Osteoblast (primary cell): ENCODE data around the gene RAPGEF3. TPM values are rescaled to one million over a fixed set of nuclear protein-coding genes. Genes with fewer than 3 reads are reported as not detected.

Source experiments
- DNase-seq: peaks from one replicate; pipeline ENCODE4 v3.0.0; 2011; ENCODE audit warnings: low spot score, mixed read lengths; ENCODE audit not compliant: insufficient read length; ENCODE audit errors: missing footprints
- H2AFZ ChIP-seq: 2 replicates; pipeline ENCODE4 v1.6.0; 2011; ENCODE audit warnings: mild to moderate bottlenecking, low read length
- H3K27ac ChIP-seq: 2 replicates; pipeline ENCODE4 v1.5.1; 2011; ENCODE audit warnings: mild to moderate bottlenecking, low read depth, low read length, moderate library complexity
- H3K27me3 ChIP-seq: 2 replicates; pipeline ENCODE4 v1.6.0; 2012; ENCODE audit warnings: mild to moderate bottlenecking, control low read depth, inconsistent platforms, low read length, moderate library complexity; ENCODE audit not compliant: insufficient read depth
- H3K36me3 ChIP-seq: 2 replicates; pipeline ENCODE4 v1.5.1; 2011; ENCODE audit warnings: mild to moderate bottlenecking, low read length, control low read depth, moderate library complexity; ENCODE audit not compliant: insufficient read depth
- H3K4me1 ChIP-seq: 2 replicates; pipeline ENCODE4 v1.5.1; 2011; ENCODE audit warnings: mild to moderate bottlenecking, low read length, control low read depth, moderate library complexity; ENCODE audit not compliant: insufficient read depth
- H3K4me2 ChIP-seq: 2 replicates; pipeline ENCODE4 v1.6.0; 2011; ENCODE audit warnings: mild to moderate bottlenecking, low read length; ENCODE audit not compliant: insufficient read depth
- H3K4me3 ChIP-seq: fragments of 200-600 bp; sonication (generic); 3 replicates; pipeline ENCODE4 v1.5.1; 2012; ENCODE audit warnings: mild to moderate bottlenecking, low read length, inconsistent platforms; ENCODE audit not compliant: insufficient read depth
- H3K79me2 ChIP-seq: 2 replicates; pipeline ENCODE4 v1.6.0; 2012; ENCODE audit warnings: mild to moderate bottlenecking, low read length, control low read depth, inconsistent platforms; ENCODE audit not compliant: insufficient read depth
- H3K9me3 ChIP-seq: 2 replicates; pipeline ENCODE4 v1.5.1; 2011; ENCODE audit warnings: low read depth, low read length, control low read depth
- H4K20me1 ChIP-seq: 2 replicates; pipeline ENCODE4 v1.6.0; 2012; ENCODE audit warnings: mild to moderate bottlenecking, low read length, control low read depth; ENCODE audit not compliant: insufficient read depth
- total RNA-seq: library from RNA; depleted of rRNA; stranded (reverse); fragments of >200 nt; gene quantifications from 2 replicates; pipeline ENCODE4 v1.2.3, GENCODE V29; 2012
- TF ChIP-seq, protein P1 (sequence below): IDR thresholded peaks from 2 replicates; pipeline ENCODE4 v1.5.1; 2011; ENCODE audit warnings: mild to moderate bottlenecking, low read depth, low read length, moderate library complexity; ENCODE audit errors: extremely low read depth

RAPGEF3 gene
- total RNA-seq, 1 donor: 4.3 TPM

DNA sequence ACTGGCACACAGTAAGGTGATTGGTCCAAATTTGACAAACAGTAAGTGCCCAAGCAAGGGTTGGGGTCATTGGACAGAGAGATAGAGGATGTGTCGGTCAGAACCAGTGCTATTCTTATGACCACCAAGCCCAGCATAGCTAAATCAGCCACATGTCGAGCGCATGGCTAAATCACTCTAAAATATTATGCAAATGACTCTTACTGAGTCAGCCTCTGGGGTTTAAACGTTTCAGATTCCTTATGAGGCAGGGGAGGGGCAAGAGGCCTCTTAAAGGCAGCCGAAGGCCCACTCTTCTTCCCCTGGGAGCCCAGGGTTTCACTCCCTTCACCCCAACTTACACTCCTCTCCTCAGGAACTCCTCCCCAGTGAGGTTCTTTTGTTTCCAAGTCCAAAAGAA, 32.8 kb downstream of the RAPGEF3 start:
- H3K27ac ChIP-seq: peak overlapping the region; percentile 56

DNA sequence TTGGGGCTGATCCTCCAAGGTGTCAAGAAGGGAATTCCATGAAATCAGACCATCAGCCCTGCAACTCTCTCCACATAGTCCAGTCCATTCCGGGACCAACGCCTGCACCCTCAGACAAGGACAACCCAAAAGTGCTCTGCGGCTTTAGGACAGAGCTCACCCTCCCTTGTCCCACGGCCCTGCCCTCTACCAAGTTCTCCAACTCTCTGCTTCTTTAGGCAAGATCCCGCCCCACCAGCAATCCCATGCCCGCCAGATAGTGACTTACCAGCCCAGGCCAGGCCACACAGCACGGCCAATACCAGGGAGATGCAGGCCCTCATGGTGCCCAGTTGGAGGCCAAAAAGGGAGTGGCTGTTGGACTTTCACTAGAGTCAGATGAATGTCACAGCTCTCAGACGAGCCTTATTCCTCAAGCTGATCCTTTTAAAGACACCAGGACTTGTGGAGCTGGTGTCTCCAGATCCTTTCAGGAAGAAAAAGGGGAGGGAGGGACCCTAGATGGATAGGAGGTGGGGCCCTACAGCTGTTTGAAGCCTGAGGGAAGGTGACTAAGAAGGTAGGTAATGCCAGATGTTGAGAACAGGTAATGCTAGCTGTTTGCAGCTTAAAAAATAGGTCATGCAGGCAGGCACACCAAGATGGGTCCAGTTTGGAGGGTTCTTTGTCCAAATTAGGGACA, 33.4 kb downstream of the RAPGEF3 start, which contains the start of gene ENDOU:
Gene ENDOU (minus strand): TSS at position 400 of the 682 bp plus-strand sequence. CDS start 77 bp downstream, at position 323.
- DNase-seq: peak; percentile 34
- H3K4me3 ChIP-seq: peak within 1 kb of the TSS; percentile 33
- no peaks in the 10 kb centered on the region for H4K20me1 ChIP-seq
- H3K4me1 ChIP-seq: peaks cover 43% of the 10 kb centered on the region
- TF ChIP-seq, protein P1, sequence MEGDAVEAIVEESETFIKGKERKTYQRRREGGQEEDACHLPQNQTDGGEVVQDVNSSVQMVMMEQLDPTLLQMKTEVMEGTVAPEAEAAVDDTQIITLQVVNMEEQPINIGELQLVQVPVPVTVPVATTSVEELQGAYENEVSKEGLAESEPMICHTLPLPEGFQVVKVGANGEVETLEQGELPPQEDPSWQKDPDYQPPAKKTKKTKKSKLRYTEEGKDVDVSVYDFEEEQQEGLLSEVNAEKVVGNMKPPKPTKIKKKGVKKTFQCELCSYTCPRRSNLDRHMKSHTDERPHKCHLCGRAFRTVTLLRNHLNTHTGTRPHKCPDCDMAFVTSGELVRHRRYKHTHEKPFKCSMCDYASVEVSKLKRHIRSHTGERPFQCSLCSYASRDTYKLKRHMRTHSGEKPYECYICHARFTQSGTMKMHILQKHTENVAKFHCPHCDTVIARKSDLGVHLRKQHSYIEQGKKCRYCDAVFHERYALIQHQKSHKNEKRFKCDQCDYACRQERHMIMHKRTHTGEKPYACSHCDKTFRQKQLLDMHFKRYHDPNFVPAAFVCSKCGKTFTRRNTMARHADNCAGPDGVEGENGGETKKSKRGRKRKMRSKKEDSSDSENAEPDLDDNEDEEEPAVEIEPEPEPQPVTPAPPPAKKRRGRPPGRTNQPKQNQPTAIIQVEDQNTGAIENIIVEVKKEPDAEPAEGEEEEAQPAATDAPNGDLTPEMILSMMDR: no peak
- H2AFZ ChIP-seq: peak within 1 kb of the TSS; percentile 58
- no peaks in the 10 kb centered on the region for H3K36me3 ChIP-seq
- peak within 1 kb of the TSS; percentile 63 for H3K4me2 ChIP-seq
- H3K27ac ChIP-seq: peak within 1 kb of the TSS; percentile 56
- no peaks in the 10 kb centered on the region for H3K27me3 ChIP-seq
- H3K79me2 ChIP-seq: no peaks in the 10 kb centered on the region
- H3K9me3 ChIP-seq: no peaks in the 10 kb centered on the region

More for the DNA sequence above, 32.8 kb downstream of the RAPGEF3 start:
- Histone ChIP-seq H3K79me2 (no peaks in the 10 kb centered on the region), H4K20me1 (no peaks in the 10 kb centered on the region), H3K36me3 (no peaks in the 10 kb centered on the region), H3K4me2 (peak overlapping the region; percentile 63), H3K27me3 (no peaks in the 10 kb centered on the region), H3K4me1 (peaks cover 49% of the 10 kb centered on the region), H3K4me3 (peak overlapping the region; percentile 33), H3K9me3 (no peaks in the 10 kb centered on the region), H2AFZ (peak overlapping the region; percentile 58)
- TF ChIP-seq, protein P1: no peak
- peak; percentile 95 for DNase-seq

DNA sequence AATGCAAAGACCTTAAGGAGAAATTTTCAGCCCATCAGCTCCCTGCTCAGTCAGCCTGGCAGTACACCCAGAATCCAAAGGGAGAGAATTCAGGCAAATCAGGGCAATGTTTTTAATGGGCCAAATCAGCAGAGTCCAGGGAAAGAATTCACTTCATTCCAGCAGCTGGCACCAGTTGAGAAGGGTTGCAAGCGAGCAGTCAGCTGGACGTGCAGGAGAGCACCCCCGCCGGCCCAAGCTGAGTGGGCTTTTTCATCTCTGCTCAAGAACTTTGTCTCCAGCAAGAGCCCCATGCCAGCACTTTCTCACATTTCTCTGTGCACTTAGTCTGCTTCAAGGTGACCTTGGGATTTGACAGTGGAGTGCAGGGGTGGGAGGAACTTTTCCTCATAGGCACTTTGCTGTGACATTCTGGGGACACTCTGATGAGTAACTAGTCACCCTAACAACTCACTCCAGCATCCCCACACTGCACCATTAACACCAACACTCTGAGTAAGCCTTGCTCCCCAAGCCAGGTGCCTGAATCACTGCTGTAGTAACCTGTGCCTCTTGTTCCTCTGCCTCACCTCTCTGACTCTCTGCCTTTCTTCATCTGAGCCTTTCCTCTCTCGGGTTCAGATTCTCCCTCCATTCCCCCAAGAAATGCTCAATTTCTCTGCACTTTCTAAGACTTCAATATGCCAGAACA, 35.6 kb downstream of the RAPGEF3 start:
- DNase-seq: peak; percentile 10

More for the DNA sequence above, 35.6 kb downstream of the RAPGEF3 start:
- Histone ChIP-seq H3K4me3 (no peak overlapping the region), H3K4me1 (peaks cover 29% of the 10 kb centered on the region), H3K79me2 (no peaks in the 10 kb centered on the region), H3K36me3 (no peaks in the 10 kb centered on the region), H3K27ac (no peak overlapping the region), H3K27me3 (no peaks in the 10 kb centered on the region), H3K9me3 (no peaks in the 10 kb centered on the region), H4K20me1 (no peaks in the 10 kb centered on the region), H2AFZ (no peak overlapping the region), H3K4me2 (no peak overlapping the region)
- TF ChIP-seq, protein P1: no peak
